K562 (cell line): ENCODE measurements around the gene COG4. TPM values are rescaled to one million over a fixed set of nuclear protein-coding genes. Genes with fewer than 3 reads are reported as not detected.
A peak's percentile ranks its signal among the peaks of the same experiment; 100 is the strongest.

Source experiments
- ATAC-seq: fragments of 200-7000 bp; cut with Tn5 transposase; 3 replicates; pipeline ENCODE4 v1.9.1; 2020; ENCODE audit warnings: moderate library complexity
- BruUV-seq: library from RNA; stranded (reverse); fragments of 400-500 nt; replicated peaks from 2 replicates; lab custom pipeline; 2021; lab: Mats Ljungman, UMichigan
- CTCF ChIA-PET: fragments of 300-600 bp; formaldehyde crosslinking; extraction: SDS; loops from one replicate; lab custom pipeline; 2021; ENCODE audit warnings: low intra/inter-chr PET ratio; lab: Yijun Ruan, JAX
- POLR2A ChIA-PET: fragments of 300-600, 350-650 bp; sonication (Branson Sonifier 250); formaldehyde crosslinking; extraction: SDS; loops from one replicate; lab custom pipeline; 2021; ENCODE audit warnings: antibody characterized with exemption, inconsistent platforms; lab: Yijun Ruan, JAX
- DNase-seq, 4 experiments: peaks; one replicate each; pipeline versions ENCODE4 v3.0.0 to v3.0.0-alpha.2; 2011 to 2018; ENCODE audit warnings: low spot score in 3 of 4, mixed read lengths in 3 of 4; ENCODE audit errors: extremely low read depth in 1 of 4
- FAIRE-seq: peaks from 2 replicates; lab custom pipeline; 2011; peaks lifted over from hg19 to GRCh38; lab: Jason Lieb, UNC
- H2AFZ ChIP-seq: 2 replicates; pipeline ENCODE4 v1.6.0; 2011; ENCODE audit warnings: low read depth, low read length, control low read depth, inconsistent platforms
- H3K27ac ChIP-seq: fragments of 200-600 bp; 3 replicates; pipeline ENCODE4 v1.8.0; 2011; ENCODE audit warnings: low read depth, mild to moderate bottlenecking, control low read depth, inconsistent platforms, low read length, moderate library complexity, mixed read lengths; ENCODE audit errors: extremely low read depth
- H3K27me3 ChIP-seq, 2 experiments: fragments of 300-600 bp in 1 of 2; 2 replicates in 1 of 2; 3 replicates in 1 of 2; pipeline versions ENCODE4 v1.6.0 to v1.8.0; 2011; ENCODE audit warnings: inconsistent platforms in 2 of 2, low read length in 2 of 2, mild to moderate bottlenecking in 1 of 2, mixed read lengths in 1 of 2, moderate library complexity in 1 of 2; ENCODE audit not compliant: control insufficient read depth in 2 of 2, insufficient read depth in 2 of 2
- H3K36me3 ChIP-seq: fragments of 300-600 bp; 3 replicates; pipeline ENCODE4 v1.8.0; 2011; ENCODE audit warnings: mild to moderate bottlenecking, low read length, inconsistent platforms; ENCODE audit not compliant: control insufficient read depth, insufficient read depth
- H3K4me1 ChIP-seq, 2 experiments: fragments of 200-600 bp in 1 of 2; replicated peaks in 1 of 2; 2 replicates in 1 of 2; 3 replicates in 1 of 2; pipeline versions ENCODE4 v1.5.1 to v1.8.0; 2011; ENCODE audit warnings: inconsistent platforms in 2 of 2, low read length in 2 of 2, mild to moderate bottlenecking in 1 of 2, mixed read lengths in 1 of 2, moderate library complexity in 1 of 2; ENCODE audit not compliant: control insufficient read depth in 2 of 2, insufficient read depth in 2 of 2
- H3K4me2 ChIP-seq: 2 replicates; pipeline ENCODE4 v1.6.1; 2011; ENCODE audit warnings: low read length, control low read depth, inconsistent platforms, mixed read lengths; ENCODE audit not compliant: insufficient read depth
- H3K4me3 ChIP-seq: fragments of 200-600 bp; sonication (generic), shearing (Covaris generic); 2 replicates; pipeline ENCODE4 v1.5.1; 2016; ENCODE audit warnings: control low read depth, inconsistent platforms
- H3K79me2 ChIP-seq: fragments of 200-600 bp; 3 replicates; pipeline ENCODE4 v1.8.0; 2011; ENCODE audit warnings: low read length, inconsistent platforms; ENCODE audit not compliant: control insufficient read depth, insufficient read depth
- H3K9ac ChIP-seq, 2 experiments: 2 replicates each; pipeline versions ENCODE4 v1.6.0 to v1.6.1; 2011; ENCODE audit warnings: low read depth in 2 of 2, low read length in 2 of 2, control low read depth in 1 of 2, inconsistent platforms in 1 of 2, mild to moderate bottlenecking in 1 of 2, mixed read lengths in 1 of 2; ENCODE audit not compliant: insufficient read depth in 1 of 2
- H3K9me1 ChIP-seq: one replicate; pipeline ENCODE4 v1.6.0; 2011; ENCODE audit warnings: inconsistent platforms, mild to moderate bottlenecking, low read length, moderate library complexity; ENCODE audit not compliant: control insufficient read depth, insufficient read depth
- H3K9me3 ChIP-seq: replicated peaks from 2 replicates; pipeline ENCODE4 v1.5.1; 2011; ENCODE audit warnings: low read depth, low read length, inconsistent platforms; ENCODE audit not compliant: control insufficient read depth, insufficient read depth
- H4K20me1 ChIP-seq: replicated peaks from 2 replicates; pipeline ENCODE4 v1.6.1; 2011; ENCODE audit warnings: low read length, inconsistent platforms, mixed read lengths; ENCODE audit not compliant: control insufficient read depth, insufficient read depth
- GTF2F1 ChIP-seq: IDR thresholded peaks from 2 replicates; pipeline ENCODE4 v1.6.1; 2011; ENCODE audit warnings: low read depth, low read length, improper control_type of control experiment
- KHSRP ChIP-seq: fragments of 450-650 bp; IDR thresholded peaks from 2 replicates; pipeline ENCODE4 v1.6.1; 2017
- MAFK ChIP-seq: IDR thresholded peaks from 2 replicates; pipeline ENCODE4 v1.6.1; 2011; ENCODE audit warnings: low read length, improper control_type of control experiment
- MBD2 ChIP-seq: sonication (generic); IDR thresholded peaks from 2 replicates; pipeline ENCODE4 v1.6.1; 2016; ENCODE audit warnings: low read depth, borderline replicate concordance
- RBM25 ChIP-seq: fragments of 200-400 bp; formaldehyde crosslinking; IDR thresholded peaks from 2 replicates; pipeline ENCODE4 v1.6.1; 2018; ENCODE audit warnings: low read length, low read depth, moderate library complexity; ENCODE audit not compliant: severe bottlenecking
- ZFP36 ChIP-seq: fragments of 150-350 bp; IDR thresholded peaks from 2 replicates; pipeline ENCODE4 v1.6.1; 2018; ENCODE audit warnings: low read length, low read depth; ENCODE audit not compliant: partially characterized antibody
- ZNF253 ChIP-seq: fragments of 250-450 bp; sonication (Bioruptor Pico); conservative IDR thresholded peaks from 2 replicates; pipeline ENCODE4 v1.6.1; 2021; ENCODE audit warnings: mild to moderate bottlenecking
- ZNF57 ChIP-seq: fragments of 450-650 bp; formaldehyde crosslinking; IDR thresholded peaks from 2 replicates; pipeline ENCODE4 v1.4.0; 2020; ENCODE audit warnings: mild to moderate bottlenecking, moderate library complexity
- WGBS: fragments of 100-300 bp; shearing (Covaris generic); methylation state at CpG from one replicate; pipeline ENCODE4 v1.1.6; 2016; ENCODE audit warnings: low coverage, mixed read lengths; ENCODE audit not compliant: insufficient coverage; ENCODE audit errors: missing lambda C conversion rate; 5-methylcytosine and 5-hydroxymethylcytosine counted together
- in situ Hi-C: fragments of 300-500 bp; cut with MboI; formaldehyde crosslinking; loops from 4 replicates; pipeline ENCODE4 v1.15.0; 2018; ENCODE audit warnings: inconsistent platforms, mixed read lengths
- intact Hi-C: fragments of 100-400 bp; cut with micrococcal nuclease; formaldehyde crosslinking; loops from 2 replicates; pipeline ENCODE4 v1.14.2; 2022
- polyA plus RNA-seq, 8 experiments: library from polyadenylated mRNA; depleted of rRNA in 4 of 8; stranded (reverse) in 5 of 8; unstranded in 3 of 8; fragments of >200 nt; fragmentation: Nextera tagmentation in 2 of 8; fragmentation: Illumina TruSeq in 1 of 8; extraction: Ambion mirVana in 2 of 8; extraction: Trizol in 1 of 8; gene quantifications; 2 replicates each; pipeline versions ENCODE4 v1.2.1 to v1.2.3, GENCODE V29; 2011 to 2014; ENCODE audit warnings: inconsistent platforms in 1 of 8, missing spikeins in 1 of 8
- total RNA-seq, 7 experiments: library from RNA; depleted of rRNA in 6 of 7; stranded (reverse); fragments of >200 nt in 6 of 7; fragmentation: Illumina TruSeq in 2 of 7; extraction: Trizol in 2 of 7; gene quantifications; 2 replicates each; pipeline versions ENCODE4 v1.2.1 to v1.2.3, GENCODE V29; 2011 to 2021; ENCODE audit warnings: low replicate concordance in 1 of 7
- TF ChIP-seq, protein P1 (sequence below): fragments of 450-650 bp; IDR thresholded peaks from 2 replicates; pipeline ENCODE4 v1.7.0; 2016; ENCODE audit warnings: borderline replicate concordance
- TF ChIP-seq, protein P2 (sequence below): fragments of 450-650 bp; IDR thresholded peaks from 2 replicates; pipeline ENCODE4 v1.6.1; 2018; ENCODE audit not compliant: partially characterized antibody
- TF ChIP-seq, protein P3 (sequence below): sonication (generic); formaldehyde crosslinking; IDR thresholded peaks from 2 replicates; pipeline ENCODE4 v1.8.0; 2022; ENCODE audit warnings: missing genetic modification reagents, mild to moderate bottlenecking, moderate library complexity, borderline replicate concordance
- TF ChIP-seq, protein P4 (sequence below): fragments of 250-450 bp; sonication (Bioruptor Pico); IDR thresholded peaks from 2 replicates; pipeline ENCODE4 v1.4.0; 2020; ENCODE audit warnings: mild to moderate bottlenecking

Gene COG4
- total and polyA plus RNA-seq, 9 of the 15 experiments (the other 6 are each of a cell fraction or from before 2014, with no cell fraction given) = 13.7 to 73.9 (median 44.2) TPM

DNA sequence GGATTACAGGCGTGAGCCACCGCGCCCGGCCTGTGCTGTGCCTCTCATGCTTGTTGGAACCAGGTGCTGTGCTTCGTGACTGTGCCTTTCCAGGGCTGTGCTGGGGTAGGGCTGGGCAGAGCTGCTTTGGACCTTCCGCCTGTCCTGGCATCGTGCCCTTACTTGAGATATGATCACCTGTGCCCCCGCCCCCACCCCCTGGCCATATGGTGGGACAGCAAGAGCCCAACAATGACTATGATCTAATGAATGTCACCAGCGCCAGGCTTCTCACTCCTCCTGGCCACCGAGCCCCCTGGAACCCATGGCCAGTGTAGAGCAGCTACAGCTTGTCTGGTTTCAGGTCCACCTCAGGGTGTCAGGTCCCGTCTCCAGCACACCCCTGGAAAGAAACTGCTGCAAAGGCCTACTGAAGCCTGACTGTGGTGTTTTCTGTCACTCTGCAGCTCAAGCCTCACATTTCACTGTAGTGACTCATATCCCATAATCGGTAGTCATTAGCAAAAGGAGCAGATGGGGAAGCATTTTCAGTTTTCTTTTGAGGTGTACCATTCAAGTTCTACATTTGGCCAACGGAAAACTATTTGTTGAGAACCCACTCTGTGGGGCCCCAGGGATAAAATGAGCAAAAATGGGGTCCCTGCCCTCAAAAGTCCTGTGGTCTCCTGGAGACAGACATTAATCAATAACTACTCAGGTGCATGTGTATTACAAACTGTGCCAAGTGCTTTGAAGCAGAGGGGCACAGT is 46.9 kb downstream of the COG4 start:
- Histone ChIP-seq H3K79me2 (no peaks in the 10 kb centered on the region), H3K27ac (no peak overlapping the region; the same call in 2 of the 3 replicates), H3K4me1 (peaks cover 0 to 27% of the 10 kb centered on the region in 2 experiments; a peak in 2 of 5 replicates), H3K9me3 (no peaks in the 10 kb centered on the region), H3K4me2 (no peak overlapping the region), H3K27me3 (no peaks in the 10 kb centered on the region), H2AFZ (no peak overlapping the region), H3K4me3 (no peak overlapping the region), H3K9me1 (no peaks in the 10 kb centered on the region), H4K20me1 (peaks cover 3% of the 10 kb centered on the region; the same call in 1 of the 2 replicates), H3K36me3 (peaks cover 46% of the 10 kb centered on the region; the same call in 2 of the 3 replicates), H3K9ac (no peak overlapping the region; a peak in 2 of 4 replicates)
- 81% methylated on average over 12 of the region's 13 CpGs for WGBS
- CTCF ChIA-PET = no interaction called here
- ATAC-seq (no peak), DNase-seq (no peak), FAIRE-seq (peak; percentile 40)
- intact Hi-C loops (no loop called here), in situ Hi-C loops (no loop called here)
- BruUV-seq = no TSS peak
- POLR2A ChIA-PET = interaction anchor here (0.6 kb wide), 1 partner anchor 48 kb away, joined by 3 read pairs; no protein-coding TSS in a partner anchor
- TF ChIP-seq ZNF57 (CRISPR knock-in tag) = no peak
- no peak for TF ChIP-seq GTF2F1
- TF ChIP-seq, protein P1, sequence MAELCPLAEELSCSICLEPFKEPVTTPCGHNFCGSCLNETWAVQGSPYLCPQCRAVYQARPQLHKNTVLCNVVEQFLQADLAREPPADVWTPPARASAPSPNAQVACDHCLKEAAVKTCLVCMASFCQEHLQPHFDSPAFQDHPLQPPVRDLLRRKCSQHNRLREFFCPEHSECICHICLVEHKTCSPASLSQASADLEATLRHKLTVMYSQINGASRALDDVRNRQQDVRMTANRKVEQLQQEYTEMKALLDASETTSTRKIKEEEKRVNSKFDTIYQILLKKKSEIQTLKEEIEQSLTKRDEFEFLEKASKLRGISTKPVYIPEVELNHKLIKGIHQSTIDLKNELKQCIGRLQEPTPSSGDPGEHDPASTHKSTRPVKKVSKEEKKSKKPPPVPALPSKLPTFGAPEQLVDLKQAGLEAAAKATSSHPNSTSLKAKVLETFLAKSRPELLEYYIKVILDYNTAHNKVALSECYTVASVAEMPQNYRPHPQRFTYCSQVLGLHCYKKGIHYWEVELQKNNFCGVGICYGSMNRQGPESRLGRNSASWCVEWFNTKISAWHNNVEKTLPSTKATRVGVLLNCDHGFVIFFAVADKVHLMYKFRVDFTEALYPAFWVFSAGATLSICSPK = no peak
- TF ChIP-seq, protein P2, sequence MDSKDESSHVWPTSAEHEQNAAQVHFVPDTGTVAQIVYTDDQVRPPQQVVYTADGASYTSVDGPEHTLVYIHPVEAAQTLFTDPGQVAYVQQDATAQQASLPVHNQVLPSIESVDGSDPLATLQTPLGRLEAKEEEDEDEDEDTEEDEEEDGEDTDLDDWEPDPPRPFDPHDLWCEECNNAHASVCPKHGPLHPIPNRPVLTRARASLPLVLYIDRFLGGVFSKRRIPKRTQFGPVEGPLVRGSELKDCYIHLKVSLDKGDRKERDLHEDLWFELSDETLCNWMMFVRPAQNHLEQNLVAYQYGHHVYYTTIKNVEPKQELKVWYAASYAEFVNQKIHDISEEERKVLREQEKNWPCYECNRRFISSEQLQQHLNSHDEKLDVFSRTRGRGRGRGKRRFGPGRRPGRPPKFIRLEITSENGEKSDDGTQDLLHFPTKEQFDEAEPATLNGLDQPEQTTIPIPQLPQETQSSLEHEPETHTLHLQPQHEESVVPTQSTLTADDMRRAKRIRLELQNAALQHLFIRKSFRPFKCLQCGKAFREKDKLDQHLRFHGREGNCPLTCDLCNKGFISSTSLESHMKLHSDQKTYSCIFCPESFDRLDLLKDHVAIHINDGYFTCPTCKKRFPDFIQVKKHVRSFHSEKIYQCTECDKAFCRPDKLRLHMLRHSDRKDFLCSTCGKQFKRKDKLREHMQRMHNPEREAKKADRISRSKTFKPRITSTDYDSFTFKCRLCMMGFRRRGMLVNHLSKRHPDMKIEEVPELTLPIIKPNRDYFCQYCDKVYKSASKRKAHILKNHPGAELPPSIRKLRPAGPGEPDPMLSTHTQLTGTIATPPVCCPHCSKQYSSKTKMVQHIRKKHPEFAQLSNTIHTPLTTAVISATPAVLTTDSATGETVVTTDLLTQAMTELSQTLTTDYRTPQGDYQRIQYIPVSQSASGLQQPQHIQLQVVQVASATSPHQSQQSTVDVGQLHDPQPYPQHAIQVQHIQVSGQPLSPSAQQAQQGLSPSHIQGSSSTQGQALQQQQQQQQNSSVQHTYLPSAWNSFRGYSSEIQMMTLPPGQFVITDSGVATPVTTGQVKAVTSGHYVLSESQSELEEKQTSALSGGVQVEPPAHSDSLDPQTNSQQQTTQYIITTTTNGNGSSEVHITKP = no peak
- TF ChIP-seq ZNF253 = no peak
- no peak for TF ChIP-seq KHSRP
- TF ChIP-seq, protein P3, sequence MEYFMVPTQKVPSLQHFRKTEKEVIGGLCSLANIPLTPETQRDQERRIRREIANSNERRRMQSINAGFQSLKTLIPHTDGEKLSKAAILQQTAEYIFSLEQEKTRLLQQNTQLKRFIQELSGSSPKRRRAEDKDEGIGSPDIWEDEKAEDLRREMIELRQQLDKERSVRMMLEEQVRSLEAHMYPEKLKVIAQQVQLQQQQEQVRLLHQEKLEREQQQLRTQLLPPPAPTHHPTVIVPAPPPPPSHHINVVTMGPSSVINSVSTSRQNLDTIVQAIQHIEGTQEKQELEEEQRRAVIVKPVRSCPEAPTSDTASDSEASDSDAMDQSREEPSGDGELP = 0 out of 2 replicates have a peak, but pooled peaks have one; percentile 21
- TF ChIP-seq, protein P4, sequence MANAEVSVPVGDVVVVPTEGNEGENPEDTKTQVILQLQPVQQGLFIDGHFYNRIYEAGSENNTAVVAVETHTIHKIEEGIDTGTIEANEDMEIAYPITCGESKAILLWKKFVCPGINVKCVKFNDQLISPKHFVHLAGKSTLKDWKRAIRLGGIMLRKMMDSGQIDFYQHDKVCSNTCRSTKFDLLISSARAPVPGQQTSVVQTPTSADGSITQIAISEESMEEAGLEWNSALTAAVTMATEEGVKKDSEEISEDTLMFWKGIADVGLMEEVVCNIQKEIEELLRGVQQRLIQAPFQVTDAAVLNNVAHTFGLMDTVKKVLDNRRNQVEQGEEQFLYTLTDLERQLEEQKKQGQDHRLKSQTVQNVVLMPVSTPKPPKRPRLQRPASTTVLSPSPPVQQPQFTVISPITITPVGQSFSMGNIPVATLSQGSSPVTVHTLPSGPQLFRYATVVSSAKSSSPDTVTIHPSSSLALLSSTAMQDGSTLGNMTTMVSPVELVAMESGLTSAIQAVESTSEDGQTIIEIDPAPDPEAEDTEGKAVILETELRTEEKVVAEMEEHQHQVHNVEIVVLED (CRISPR knock-in tag) = no peak
- TF ChIP-seq MAFK = no peak
- TF ChIP-seq MBD2 = no peak
- no peak for TF ChIP-seq RBM25
- TF ChIP-seq ZFP36 = no peak
